Erythroblast (primary cell): ENCODE results near the gene TMC5.

Source experiments
- GATA1 ChIP-seq: IDR thresholded peaks from 2 replicates; pipeline ENCODE4 v1.6.1; 2011; ENCODE audit warnings: low read depth, mild to moderate bottlenecking, control low read depth, low read length, moderate library complexity
- POLR2A ChIP-seq: IDR thresholded peaks from 2 replicates; pipeline ENCODE4 v1.6.1; 2011; ENCODE audit warnings: mild to moderate bottlenecking, low read length

DNA sequence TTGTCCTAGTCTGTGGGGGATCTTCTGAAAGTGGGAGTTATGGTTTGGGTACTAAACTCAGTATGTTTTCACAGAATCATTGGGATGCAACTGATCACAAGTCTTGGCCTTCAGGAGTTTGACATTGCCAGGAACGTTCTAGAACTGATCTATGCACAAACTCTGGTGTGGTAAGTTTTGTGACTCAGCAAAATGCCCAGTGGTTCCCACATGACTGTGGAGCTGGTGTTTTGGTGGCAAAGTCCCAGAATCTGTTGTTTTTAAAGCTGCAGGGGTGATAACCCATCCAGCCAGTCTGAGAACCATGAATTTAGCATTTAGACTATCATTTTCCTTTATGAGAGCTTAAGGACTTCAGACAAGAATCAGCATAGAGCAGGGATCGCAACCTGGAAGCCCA is 63.6 kb downstream of the TMC5 start:
- TF ChIP-seq POLR2A (no peak), GATA1 (no peak)
